Spleen (tissue), 11 donors: Measurements from ENCODE around the gene SCRG1. TPM values are rescaled to one million over a fixed set of nuclear protein-coding genes. Genes with fewer than 3 reads are reported as not detected.

Experiments used
- DNase-seq: peaks from one replicate; pipeline ENCODE4 v3.0.0-alpha.2; 2020
- H3K27ac ChIP-seq, 8 donors: fragments of 200-600 bp; sonication (generic) in 7 of 8; 1 replicate in 4 of 8; 2 replicates in 4 of 8; pipeline versions ENCODE4 v1.5.0 to v1.8.0; 2016 to 2021; ENCODE audit warnings: inconsistent platforms in 4 of 8, mild to moderate bottlenecking in 4 of 8, moderate library complexity in 1 of 8
- H3K27me3 ChIP-seq, 7 donors: fragments of 200-600 bp; sonication (generic) in 6 of 7; replicated peaks in 1 of 7; 1 replicate in 4 of 7; 2 replicates in 3 of 7; pipeline versions ENCODE4 v1.5.0 to v1.8.0; 2016 to 2021; ENCODE audit warnings: inconsistent platforms in 3 of 7, mild to moderate bottlenecking in 1 of 7
- H3K36me3 ChIP-seq, 6 donors: fragments of 200-600 bp; sonication (generic) in 5 of 6; 1 replicate in 4 of 6; 2 replicates in 2 of 6; pipeline versions ENCODE4 v1.5.0 to v1.8.0; 2016 to 2021; ENCODE audit warnings: inconsistent platforms in 2 of 6
- H3K4me1 ChIP-seq, 6 donors: fragments of 200-600 bp; sonication (generic) in 5 of 6; 1 replicate in 3 of 6; 2 replicates in 3 of 6; pipeline versions ENCODE4 v1.5.0 to v1.8.0; 2016 to 2021; ENCODE audit warnings: inconsistent platforms in 3 of 6
- H3K4me3 ChIP-seq, 8 donors: fragments of 200-600 bp; sonication (generic) in 7 of 8; 1 replicate in 4 of 8; 2 replicates in 4 of 8; pipeline versions ENCODE4 v1.5.0 to v1.8.0; 2016 to 2021; ENCODE audit warnings: inconsistent platforms in 4 of 8, mild to moderate bottlenecking in 4 of 8, moderate library complexity in 2 of 8
- H3K9me3 ChIP-seq, 8 donors: fragments of 200-600 bp; sonication (generic) in 7 of 8; 1 replicate in 4 of 8; 2 replicates in 4 of 8; pipeline versions ENCODE4 v1.5.0 to v1.8.0; 2016 to 2021; ENCODE audit warnings: inconsistent platforms in 4 of 8
- POLR2A ChIP-seq, 3 donors: fragments of 450-650 bp; IDR thresholded peaks; one replicate each; pipeline ENCODE4 v1.5.1; 2017; ENCODE audit warnings: antibody characterized with exemption in 3 of 3, mild to moderate bottlenecking in 1 of 3
- POLR2AphosphoS5 ChIP-seq, 3 donors: sonication (generic); formaldehyde crosslinking; IDR thresholded peaks; one replicate each; pipeline ENCODE4 v1.5.1; 2017; ENCODE audit warnings: antibody characterized with exemption in 3 of 3
- WGBS, 5 donors: extraction: QIAGEN DNeasy Blood & Tissue Kit in 3 of 5; methylation state at CpG; one replicate each; pipeline versions ENCODE4 v1.1.5 to v1.1.7; 2013 to 2018; 5-methylcytosine and 5-hydroxymethylcytosine counted together
- intact Hi-C: fragments of 100-400 bp; cut with DNase I; formaldehyde crosslinking; loops from one replicate; pipeline ENCODE4 v1.15.0; 2023; ENCODE audit warnings: low total_unique reads
- polyA plus RNA-seq, 3 donors: library from polyadenylated mRNA; stranded (reverse); fragments of 200-250 nt; gene quantifications; one replicate each; pipeline ENCODE4 v1.2.1, GENCODE V29; 2013
- total RNA-seq, 7 donors: library from RNA; depleted of rRNA in 3 of 7; stranded (reverse); fragments of >200 nt in 3 of 7; fragmentation: NEBNext Ultra II Directional in 4 of 7; extraction: Animal tissue kit (Norgen Biotek cat#: 25700) in 4 of 7; gene quantifications; one replicate each; pipeline versions ENCODE4 v1.1.0 to v1.2.1, GENCODE V29; 2016 to 2021
- TF ChIP-seq, protein P1 (sequence below), 11 experiments: fragments of 200-600 bp in 7 of 11; fragments of 450-650 bp in 4 of 11; sonication (generic) in 4 of 11; IDR thresholded peaks in 8 of 11; conservative IDR thresholded peaks in 3 of 11; 1 replicate in 7 of 11; 2 replicates in 4 of 11; pipeline versions ENCODE4 v1.4.0 to v1.8.0; 2016 to 2021; ENCODE audit warnings: antibody characterized with exemption in 11 of 11, inconsistent platforms in 4 of 11, mild to moderate bottlenecking in 1 of 11
- donor health status: healthy with polysubstance abuse.
- donor health status: DM: no; HTN: no; CAD: no; lungs with moderate emphysema.
- donor health status: DM: no; HTN: no; CAD: no.
- donor health status: Bipolar disorder and iron deficiency.
- donor health status: healthy.
- donor health status: DM: no; HTN: no; CAD: no.
- donor health status: DM: yes; HTN: yes; CAD: no.

The SCRG1 gene
- total and polyA plus RNA-seq, 10 donors, result 0.09 to 0.79 (median 0.35) TPM; not detected in 2

GRCh38 chr4:173434231-173434630 is 35.3 kb upstream of the SCRG1 start:
- Histone ChIP-seq H3K4me3 (no peak overlapping the region), H3K36me3 (peaks cover 0 to 5% (median 0%) of the 10 kb centered on the region in 6 donors), H3K27me3 (no peaks in the 10 kb centered on the region), H3K9me3 (peaks cover 0 to 17% (median 9%) of the 10 kb centered on the region in 8 donors), H3K4me1 (no peaks in the 10 kb centered on the region), H3K27ac (no peak overlapping the region)
- no peak for DNase-seq
- TF ChIP-seq, protein P1, sequence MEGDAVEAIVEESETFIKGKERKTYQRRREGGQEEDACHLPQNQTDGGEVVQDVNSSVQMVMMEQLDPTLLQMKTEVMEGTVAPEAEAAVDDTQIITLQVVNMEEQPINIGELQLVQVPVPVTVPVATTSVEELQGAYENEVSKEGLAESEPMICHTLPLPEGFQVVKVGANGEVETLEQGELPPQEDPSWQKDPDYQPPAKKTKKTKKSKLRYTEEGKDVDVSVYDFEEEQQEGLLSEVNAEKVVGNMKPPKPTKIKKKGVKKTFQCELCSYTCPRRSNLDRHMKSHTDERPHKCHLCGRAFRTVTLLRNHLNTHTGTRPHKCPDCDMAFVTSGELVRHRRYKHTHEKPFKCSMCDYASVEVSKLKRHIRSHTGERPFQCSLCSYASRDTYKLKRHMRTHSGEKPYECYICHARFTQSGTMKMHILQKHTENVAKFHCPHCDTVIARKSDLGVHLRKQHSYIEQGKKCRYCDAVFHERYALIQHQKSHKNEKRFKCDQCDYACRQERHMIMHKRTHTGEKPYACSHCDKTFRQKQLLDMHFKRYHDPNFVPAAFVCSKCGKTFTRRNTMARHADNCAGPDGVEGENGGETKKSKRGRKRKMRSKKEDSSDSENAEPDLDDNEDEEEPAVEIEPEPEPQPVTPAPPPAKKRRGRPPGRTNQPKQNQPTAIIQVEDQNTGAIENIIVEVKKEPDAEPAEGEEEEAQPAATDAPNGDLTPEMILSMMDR (IDR thresholded peaks at IDR 0.05 in 8 of 11, conservative IDR thresholded peaks at IDR 0.05 in 3 of 11), result no peak
- WGBS, 5 donors, result 59 to 75% (median 65%) methylated on average over 7 of the region's 7 CpGs
- intact Hi-C loops, result no loop called here

DNA sequence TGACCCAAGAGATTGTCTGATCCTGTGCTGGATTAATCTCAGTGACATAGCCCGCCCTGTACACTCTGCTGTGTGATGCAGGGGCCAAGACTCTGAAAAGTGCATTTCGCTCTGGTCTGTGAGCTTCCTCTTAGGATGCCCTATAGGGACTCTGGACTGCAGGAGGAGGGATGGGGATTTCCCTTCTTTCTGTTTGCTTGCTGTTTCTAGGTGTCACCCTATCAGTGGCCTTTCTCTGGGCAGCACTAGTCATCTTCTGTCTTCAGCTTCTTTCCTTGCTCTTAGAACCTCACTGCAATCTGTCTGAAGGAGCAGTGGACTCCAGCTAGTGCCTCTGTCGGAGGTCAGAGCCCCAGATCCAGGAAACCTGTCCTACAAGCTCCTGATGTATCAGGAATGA is 34.5 kb upstream of the SCRG1 start:
- Histone ChIP-seq H3K36me3 (no peaks in the 10 kb centered on the region), H3K4me1 (no peaks in the 10 kb centered on the region), H3K9me3 (peaks cover 0 to 11% (median 2%) of the 10 kb centered on the region in 8 donors), H3K27me3 (no peaks in the 10 kb centered on the region), H3K4me3 (no peak overlapping the region), H3K27ac (no peak overlapping the region)
- 81 to 94% (median 88%) methylated on average over 3 of the region's 3 CpGs for WGBS, 5 donors
- intact Hi-C loops, result no loop called here
- DNase-seq, result no peak
- TF ChIP-seq POLR2A (IDR thresholded peaks at IDR 0.05) (no peak), POLR2AphosphoS5 (IDR thresholded peaks at IDR 0.05) (no peak)
- TF ChIP-seq, protein P1 (IDR thresholded peaks at IDR 0.05 in 8 of 11, conservative IDR thresholded peaks at IDR 0.05 in 3 of 11), result no peak

DNA sequence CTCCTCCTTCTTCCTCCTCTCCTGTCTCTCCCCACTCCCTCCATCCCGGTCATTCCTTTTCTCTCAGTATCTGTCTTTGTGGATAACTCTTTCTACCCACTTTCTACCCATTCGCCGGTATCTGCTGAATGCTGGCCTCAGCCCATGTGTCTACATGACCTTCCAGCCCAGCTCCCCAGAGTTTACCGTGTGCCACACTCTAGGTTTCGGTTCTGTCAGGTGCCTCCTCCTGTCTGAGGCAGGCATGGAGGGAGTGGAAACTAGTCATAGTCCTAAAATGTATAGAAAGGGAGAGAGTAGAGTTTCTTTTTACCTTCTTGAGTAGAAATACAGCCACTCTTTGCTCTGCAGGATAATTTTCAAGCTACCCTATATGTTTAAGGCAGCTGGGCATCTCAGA is 33.5 kb upstream of the SCRG1 start:
- TF ChIP-seq POLR2AphosphoS5 (IDR thresholded peaks at IDR 0.05) (no peak), POLR2A (IDR thresholded peaks at IDR 0.05) (no peak)
- TF ChIP-seq, protein P1 (IDR thresholded peaks at IDR 0.05 in 8 of 11, conservative IDR thresholded peaks at IDR 0.05 in 3 of 11), result no peak
- Histone ChIP-seq H3K27me3 (no peaks in the 10 kb centered on the region), H3K4me3 (no peak overlapping the region), H3K27ac (no peak overlapping the region), H3K9me3 (peaks cover 0 to 11% (median 2%) of the 10 kb centered on the region in 8 donors), H3K4me1 (no peaks in the 10 kb centered on the region), H3K36me3 (no peaks in the 10 kb centered on the region)
- intact Hi-C loops, result no loop called here
- DNase-seq, result no peak
- WGBS, 5 donors, result 87 to 92% (median 90%) methylated on average over 5 of the region's 5 CpGs

GRCh38 chr4:173426064-173426463 is 27.1 kb upstream of the SCRG1 start:
- intact Hi-C loops, result loop anchor here (10.0 kb wide), 1 partner anchor 69 kb away; no protein-coding TSS in a partner anchor
- whole genome bisulfite sequencing, 5 donors, result 55 to 71% (median 69%) methylated on average over 2 of the region's 2 CpGs
- Histone ChIP-seq H3K27me3 (no peaks in the 10 kb centered on the region), H3K27ac (peak overlapping the region in 4 of 8 donors; percentile 45 to 60 (median 57)), H3K9me3 (peaks cover 0 to 9% (median 2%) of the 10 kb centered on the region in 8 donors), H3K4me1 (peaks cover 0 to 15% (median 0%) of the 10 kb centered on the region in 6 donors), H3K4me3 (no peak overlapping the region), H3K36me3 (no peaks in the 10 kb centered on the region)
- no peak for DNase-seq
- TF ChIP-seq POLR2A (IDR thresholded peaks at IDR 0.05) (no peak), POLR2AphosphoS5 (IDR thresholded peaks at IDR 0.05) (no peak)
- TF ChIP-seq, protein P1 (IDR thresholded peaks at IDR 0.05 in 8 of 11, conservative IDR thresholded peaks at IDR 0.05 in 3 of 11), result no peak
